HL-60/S4 treated with phorbol 12-myristate 13-acetate at 8.2 ng/mL for 4 days and 3 days (cell line): Measurements from ENCODE around the gene TRPC5OS.

Source experiments
- in situ Hi-C: fragments of 300-500 bp; cut with MboI; formaldehyde crosslinking; loops from 2 replicates; pipeline ENCODE4 v1.15.0; 2022; ENCODE audit warnings: low sequenced_read_pairs

TRPC5OS gene

GRCh38 chrX:111892375-111892774 is 16.4 kb downstream of the TRPC5OS start:
- in situ Hi-C loops, result no loop called here

GRCh38 chrX:111896148-111896547 is 20.2 kb downstream of the TRPC5OS start:
- in situ Hi-C loops, result no loop called here

GRCh38 chrX:111914398-111915090 is 38.6 kb downstream of the TRPC5OS start:
- in situ Hi-C loops, result no loop called here

- in situ Hi-C loops, result no loop called here
Observed at GRCh38 chrX:111917591-111917990, 41.6 kb downstream of the TRPC5OS start.

- in situ Hi-C loops, result no loop called here
Observed at GRCh38 chrX:111928456-111928855, 52.5 kb downstream of the TRPC5OS start.
